Measurements from ENCODE around the gene CAPN9. TPM values are rescaled to one million over a fixed set of nuclear protein-coding genes. Genes with fewer than 3 reads are reported as not detected.

CAPN9 gene
- total and polyA plus RNA-seq, 2 experiments from 2014 or later, result 0.98 to 3.7 TPM

DNA sequence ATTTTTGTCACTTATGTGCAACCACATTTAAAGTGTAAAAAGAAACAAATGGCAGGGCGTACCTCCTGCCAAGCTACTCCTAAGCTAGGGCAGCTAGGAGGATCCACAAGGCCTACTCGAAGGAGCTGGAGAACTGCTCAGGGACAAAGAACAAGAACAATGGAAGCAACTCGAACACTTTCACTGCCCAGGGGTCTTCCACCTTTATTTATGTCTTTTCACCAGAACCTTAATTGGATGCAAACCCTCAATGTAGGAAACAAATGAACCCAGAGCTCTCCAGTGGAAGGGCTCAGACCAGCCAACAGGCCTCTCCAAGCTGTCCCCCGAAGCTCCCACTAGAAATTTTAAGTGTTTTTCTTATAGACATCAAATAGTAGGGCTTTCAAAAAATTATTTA is 81.2 kb downstream of the CAPN9 start:
- Histone ChIP-seq H3K4me2 (no peak overlapping the region), H4K20me1 (ENCODE audit: insufficient read depth, poor library complexity, severe bottlenecking) (no peaks in the 10 kb centered on the region), H3K9me2 (replicated peaks; ENCODE audit: insufficient read depth) (no peaks in the 10 kb centered on the region), H3K36me3 (replicated peaks; ENCODE audit: insufficient read depth, low read depth) (no peaks in the 10 kb centered on the region), H3K4me1 (ENCODE audit: insufficient read depth) (peaks cover 26% of the 10 kb centered on the region), H3K9me3 (ENCODE audit: low read depth) (no peaks in the 10 kb centered on the region), H3K4me3 (no peak overlapping the region), H3K27me3 (no peaks in the 10 kb centered on the region), H3K27ac (no peak overlapping the region), H3K79me2 (no peaks in the 10 kb centered on the region), H2AFZ (no peak overlapping the region)
- 92% methylated on average over 4 of the region's 4 CpGs for WGBS (ENCODE audit: low lambda C conversion rate, missing lambda C conversion rate)
- TF ChIP-seq EZH2 (IDR thresholded peaks at IDR 0.05; ENCODE audit: borderline replicate concordance), result no peak
- TF ChIP-seq EZH2phosphoT487 (IDR thresholded peaks at IDR 0.05; ENCODE audit: low read depth, severe bottlenecking, unreplicated experiment), result no peak
- TF ChIP-seq, protein P1, sequence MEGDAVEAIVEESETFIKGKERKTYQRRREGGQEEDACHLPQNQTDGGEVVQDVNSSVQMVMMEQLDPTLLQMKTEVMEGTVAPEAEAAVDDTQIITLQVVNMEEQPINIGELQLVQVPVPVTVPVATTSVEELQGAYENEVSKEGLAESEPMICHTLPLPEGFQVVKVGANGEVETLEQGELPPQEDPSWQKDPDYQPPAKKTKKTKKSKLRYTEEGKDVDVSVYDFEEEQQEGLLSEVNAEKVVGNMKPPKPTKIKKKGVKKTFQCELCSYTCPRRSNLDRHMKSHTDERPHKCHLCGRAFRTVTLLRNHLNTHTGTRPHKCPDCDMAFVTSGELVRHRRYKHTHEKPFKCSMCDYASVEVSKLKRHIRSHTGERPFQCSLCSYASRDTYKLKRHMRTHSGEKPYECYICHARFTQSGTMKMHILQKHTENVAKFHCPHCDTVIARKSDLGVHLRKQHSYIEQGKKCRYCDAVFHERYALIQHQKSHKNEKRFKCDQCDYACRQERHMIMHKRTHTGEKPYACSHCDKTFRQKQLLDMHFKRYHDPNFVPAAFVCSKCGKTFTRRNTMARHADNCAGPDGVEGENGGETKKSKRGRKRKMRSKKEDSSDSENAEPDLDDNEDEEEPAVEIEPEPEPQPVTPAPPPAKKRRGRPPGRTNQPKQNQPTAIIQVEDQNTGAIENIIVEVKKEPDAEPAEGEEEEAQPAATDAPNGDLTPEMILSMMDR (IDR thresholded peaks at IDR 0.05; ENCODE audit: poor library complexity), result no peak
- DNase-seq (ENCODE audit: low spot score), result no peak

DNA sequence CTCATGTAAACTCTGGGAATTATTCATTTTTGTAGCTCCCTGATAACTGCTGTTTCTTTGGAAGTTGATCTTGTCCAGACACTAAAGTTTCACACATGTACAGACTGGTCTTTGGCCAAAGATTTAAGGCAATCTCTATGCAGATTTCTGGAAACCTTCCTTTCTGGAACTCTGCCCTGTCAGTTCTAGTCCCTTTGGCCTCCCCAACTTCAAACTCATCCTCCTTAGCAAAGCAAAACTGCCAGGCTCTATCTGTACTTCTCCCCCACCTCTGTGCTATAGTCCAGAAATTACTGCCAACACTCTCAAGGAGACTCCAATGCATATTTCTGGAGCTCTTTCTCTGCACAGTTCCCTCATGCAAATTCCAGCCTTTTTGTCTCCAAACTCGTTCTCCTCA is 84.6 kb downstream of the CAPN9 start:
- Histone ChIP-seq H3K9me3 (ENCODE audit: low read depth) (no peaks in the 10 kb centered on the region), H3K4me3 (no peak overlapping the region), H3K4me2 (no peak overlapping the region), H4K20me1 (ENCODE audit: insufficient read depth, poor library complexity, severe bottlenecking) (no peaks in the 10 kb centered on the region), H3K9me2 (replicated peaks; ENCODE audit: insufficient read depth) (no peaks in the 10 kb centered on the region), H3K36me3 (replicated peaks; ENCODE audit: insufficient read depth, low read depth) (no peaks in the 10 kb centered on the region), H2AFZ (no peak overlapping the region), H3K27ac (no peak overlapping the region), H3K27me3 (no peaks in the 10 kb centered on the region), H3K79me2 (no peaks in the 10 kb centered on the region), H3K4me1 (ENCODE audit: insufficient read depth) (no peaks in the 10 kb centered on the region)
- WGBS (ENCODE audit: low lambda C conversion rate, missing lambda C conversion rate), result 43% methylated on average over 1 of the region's 1 CpG
- DNase-seq (ENCODE audit: low spot score), result no peak
- TF ChIP-seq EZH2 (IDR thresholded peaks at IDR 0.05; ENCODE audit: borderline replicate concordance) (no peak), EZH2phosphoT487 (IDR thresholded peaks at IDR 0.05; ENCODE audit: low read depth, severe bottlenecking, unreplicated experiment) (no peak)
- TF ChIP-seq, protein P1 (IDR thresholded peaks at IDR 0.05; ENCODE audit: poor library complexity), result no peak

DNA sequence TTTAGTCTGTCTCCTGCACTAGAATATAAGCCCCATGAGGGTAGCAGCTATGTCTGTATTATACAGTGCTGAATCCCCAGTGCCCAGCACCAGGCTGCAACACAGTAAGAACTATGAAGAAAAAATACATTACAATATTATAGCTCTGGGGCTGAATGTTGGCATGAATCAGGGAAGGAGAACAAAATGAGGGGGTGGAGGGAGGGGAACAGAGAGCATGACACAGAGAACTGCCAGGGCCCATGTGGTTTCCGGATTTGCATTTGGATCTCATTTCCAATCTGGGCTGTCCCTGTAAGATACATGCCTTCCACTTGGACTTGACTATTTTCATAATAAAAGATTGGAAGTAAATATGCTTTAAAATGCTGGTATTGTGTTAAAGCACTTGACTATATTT is 85.3 kb downstream of the CAPN9 start:
- no peak overlapping the region for H3K4me2 ChIP-seq
- no peaks in the 10 kb centered on the region for H4K20me1 ChIP-seq (ENCODE audit: insufficient read depth, poor library complexity, severe bottlenecking)
- DNase-seq (ENCODE audit: low spot score), result no peak
- no peaks in the 10 kb centered on the region for H3K27me3 ChIP-seq
- no peaks in the 10 kb centered on the region for H3K9me2 ChIP-seq (replicated peaks; ENCODE audit: insufficient read depth)
- H3K27ac ChIP-seq, result no peak overlapping the region
- no peaks in the 10 kb centered on the region for H3K4me1 ChIP-seq (ENCODE audit: insufficient read depth)
- H3K9me3 ChIP-seq (ENCODE audit: low read depth), result no peaks in the 10 kb centered on the region
- H2AFZ ChIP-seq, result no peak overlapping the region
- H3K4me3 ChIP-seq, result no peak overlapping the region
- TF ChIP-seq EZH2 (IDR thresholded peaks at IDR 0.05; ENCODE audit: borderline replicate concordance), result no peak
- TF ChIP-seq EZH2phosphoT487 (IDR thresholded peaks at IDR 0.05; ENCODE audit: low read depth, severe bottlenecking, unreplicated experiment), result no peak
- TF ChIP-seq, protein P1 (IDR thresholded peaks at IDR 0.05; ENCODE audit: poor library complexity), result no peak
- H3K36me3 ChIP-seq (replicated peaks; ENCODE audit: insufficient read depth, low read depth), result no peaks in the 10 kb centered on the region
- no peaks in the 10 kb centered on the region for H3K79me2 ChIP-seq
- 95% methylated on average over 1 of the region's 1 CpG for WGBS (ENCODE audit: low lambda C conversion rate, missing lambda C conversion rate)

DNA sequence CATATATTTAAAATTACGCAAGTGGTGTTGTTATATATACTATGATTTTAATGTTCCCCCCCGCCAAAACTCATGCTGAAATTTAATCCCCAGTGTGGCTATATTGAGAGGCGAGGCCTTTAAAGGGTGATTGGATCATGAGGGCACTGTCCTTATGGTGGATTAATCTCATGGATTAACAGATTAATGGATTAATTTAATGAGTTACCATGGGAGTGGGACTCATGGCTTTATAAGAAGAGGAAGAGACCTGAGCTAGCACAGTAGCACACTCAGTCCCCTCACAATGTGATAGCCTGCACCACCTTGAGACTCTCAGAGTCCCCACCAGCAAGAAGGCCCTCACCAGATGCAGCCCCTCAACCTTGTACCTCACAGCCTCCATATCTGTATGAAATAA is 86.3 kb downstream of the CAPN9 start:
- no peaks in the 10 kb centered on the region for H3K9me2 ChIP-seq (replicated peaks; ENCODE audit: insufficient read depth)
- H3K27me3 ChIP-seq, result no peaks in the 10 kb centered on the region
- no peak overlapping the region for H3K4me3 ChIP-seq
- no peak for DNase-seq (ENCODE audit: low spot score)
- no peak overlapping the region for H3K4me2 ChIP-seq
- H4K20me1 ChIP-seq (ENCODE audit: insufficient read depth, poor library complexity, severe bottlenecking), result no peaks in the 10 kb centered on the region
- H3K36me3 ChIP-seq (replicated peaks; ENCODE audit: insufficient read depth, low read depth), result no peaks in the 10 kb centered on the region
- no peak overlapping the region for H3K27ac ChIP-seq
- no peaks in the 10 kb centered on the region for H3K4me1 ChIP-seq (ENCODE audit: insufficient read depth)
- 99% methylated on average over 3 of the region's 3 CpGs for WGBS (ENCODE audit: low lambda C conversion rate, missing lambda C conversion rate)
- H3K79me2 ChIP-seq, result no peaks in the 10 kb centered on the region
- H2AFZ ChIP-seq, result no peak overlapping the region
- TF ChIP-seq EZH2 (IDR thresholded peaks at IDR 0.05; ENCODE audit: borderline replicate concordance), result no peak
- no peaks in the 10 kb centered on the region for H3K9me3 ChIP-seq (ENCODE audit: low read depth)

Measured in hepatocyte (in vitro differentiated cells).